H1 (cell line): ENCODE data around the gene KATNAL1. TPM values are rescaled to one million over a fixed set of nuclear protein-coding genes. Genes with fewer than 3 reads are reported as not detected.

ENCODE experiments used
- CTCF ChIA-PET: fragments of 300-600 bp; sonication (Branson Sonifier 250); formaldehyde crosslinking; loops from one replicate; lab custom pipeline; 2021; ENCODE audit not compliant: partially characterized antibody; lab: Charles Lee
- POLR2A ChIA-PET: fragments of 300-600 bp; sonication (Branson Sonifier 250); formaldehyde crosslinking; loops from one replicate; lab custom pipeline; 2021; ENCODE audit warnings: inconsistent platforms; ENCODE audit not compliant: partially characterized antibody; lab: Charles Lee
- DNase-seq, 2 experiments: peaks; one replicate each; pipeline versions ENCODE4 v3.0.0 to v3.0.0-alpha.2; 2010 to 2022; ENCODE audit warnings: low spot score in 2 of 2, low read depth in 1 of 2, mixed read lengths in 1 of 2
- FAIRE-seq: peaks from 2 replicates; lab custom pipeline; 2011; peaks lifted over from hg19 to GRCh38; lab: Jason Lieb, UNC
- H2AFZ ChIP-seq: 2 replicates; pipeline ENCODE4 v1.8.1; 2012; ENCODE audit warnings: low read length, inconsistent platforms
- H2AK5ac ChIP-seq: 2 replicates; pipeline ENCODE4 v1.6.1; 2013; ENCODE audit warnings: low read depth, low read length
- H2BK120ac ChIP-seq: replicated peaks from 2 replicates; pipeline ENCODE3; 2013; ENCODE audit warnings: low read depth, low read length, inconsistent platforms
- H2BK12ac ChIP-seq: 2 replicates; pipeline ENCODE4 v1.6.1; 2013; ENCODE audit warnings: low read depth, low read length
- H2BK15ac ChIP-seq: 2 replicates; pipeline ENCODE4 v1.6.1; 2013; ENCODE audit warnings: low read length
- H2BK20ac ChIP-seq: 2 replicates; pipeline ENCODE4 v1.6.1; 2013; ENCODE audit warnings: low read length
- H2BK5ac ChIP-seq: 2 replicates; pipeline ENCODE4 v1.6.1; 2013; ENCODE audit warnings: low read depth, low read length
- H3K14ac ChIP-seq: 2 replicates; pipeline ENCODE4 v1.6.1; 2013; ENCODE audit warnings: inconsistent platforms; ENCODE audit not compliant: insufficient read length
- H3K18ac ChIP-seq: 2 replicates; pipeline ENCODE4 v1.6.1; 2013; ENCODE audit warnings: low read length; ENCODE audit errors: extremely low read depth
- H3K23ac ChIP-seq: 2 replicates; pipeline ENCODE4 v1.6.1; 2013; ENCODE audit warnings: inconsistent platforms; ENCODE audit not compliant: insufficient read length
- H3K23me2 ChIP-seq: 2 replicates; pipeline ENCODE4 v1.6.1; 2013; ENCODE audit warnings: low read depth, low read length
- H3K27ac ChIP-seq: 2 replicates; pipeline ENCODE4 v1.6.1; 2011; ENCODE audit warnings: low read depth, low read length, inconsistent platforms
- H3K27me3 ChIP-seq, 4 experiments: replicated peaks in 1 of 4; 1 replicate in 1 of 4; 2 replicates in 3 of 4; pipeline versions ENCODE4 v1.6.1 to v1.8.1; 2011 to 2013; ENCODE audit warnings: low read length in 3 of 4, mild to moderate bottlenecking in 3 of 4, inconsistent platforms in 2 of 4, mixed read lengths in 2 of 4, moderate library complexity in 1 of 4; ENCODE audit not compliant: control insufficient read depth in 3 of 4, insufficient read depth in 3 of 4; ENCODE audit errors: extremely low read depth in 1 of 4
- H3K36me3 ChIP-seq, 4 experiments: 2 replicates each; pipeline versions ENCODE4 v1.6.1 to v1.8.1; 2011 to 2013; ENCODE audit warnings: mild to moderate bottlenecking in 4 of 4, low read length in 3 of 4, moderate library complexity in 2 of 4, control low read depth in 1 of 4, inconsistent platforms in 1 of 4; ENCODE audit not compliant: insufficient read depth in 4 of 4, control insufficient read depth in 2 of 4
- H3K4ac ChIP-seq: replicated peaks from 2 replicates; pipeline ENCODE3; 2013; ENCODE audit warnings: low read length, low read depth, mixed read lengths, inconsistent platforms; ENCODE audit not compliant: insufficient read length
- H3K4me1 ChIP-seq, 4 experiments: replicated peaks in 1 of 4; 1 replicate in 1 of 4; 2 replicates in 3 of 4; pipeline versions ENCODE4 v1.6.1 to v1.8.1; 2011 to 2013; ENCODE audit warnings: low read length in 3 of 4, inconsistent platforms in 2 of 4, mixed read lengths in 1 of 4; ENCODE audit not compliant: insufficient read depth in 4 of 4, control insufficient read depth in 3 of 4
- H3K4me2 ChIP-seq, 2 experiments: 2 replicates each; pipeline versions ENCODE4 v1.6.1 to v1.8.1; 2011 to 2013; ENCODE audit warnings: low read depth in 2 of 2, low read length in 2 of 2, control low read depth in 1 of 2, inconsistent platforms in 1 of 2, mild to moderate bottlenecking in 1 of 2; ENCODE audit not compliant: insufficient read depth in 1 of 2
- H3K4me3 ChIP-seq, 4 experiments: fragments of 200-600, 300-600 bp in 1 of 4; sonication (generic), shearing (Covaris generic), sonication (Bioruptor Twin) in 1 of 4; 2 replicates each; pipeline versions ENCODE4 v1.5.1 to v1.8.1; 2011 to 2016; ENCODE audit warnings: low read length in 4 of 4, low read depth in 3 of 4, control low read depth in 2 of 4, inconsistent platforms in 2 of 4, mild to moderate bottlenecking in 2 of 4, mixed read lengths in 1 of 4, moderate library complexity in 1 of 4; ENCODE audit not compliant: insufficient read depth in 2 of 4; ENCODE audit errors: extremely low read depth in 1 of 4
- H3K56ac ChIP-seq: replicated peaks from 2 replicates; pipeline ENCODE3; 2013; ENCODE audit warnings: low read depth, mild to moderate bottlenecking, mixed read lengths, low read length, inconsistent platforms; ENCODE audit not compliant: insufficient read length
- H3K79me1 ChIP-seq: 2 replicates; pipeline ENCODE4 v1.6.1; 2013; ENCODE audit warnings: low read depth, low read length, control low read depth
- H3K79me2 ChIP-seq, 2 experiments: 2 replicates each; pipeline versions ENCODE4 v1.6.1 to v1.8.1; 2012 to 2013; ENCODE audit warnings: low read length in 2 of 2, mild to moderate bottlenecking in 2 of 2, inconsistent platforms in 1 of 2; ENCODE audit not compliant: insufficient read depth in 2 of 2, control insufficient read depth in 1 of 2
- H3K9ac ChIP-seq, 4 experiments: replicated peaks in 1 of 4; 1 replicate in 1 of 4; 2 replicates in 3 of 4; pipeline versions ENCODE4 v1.6.1 to v1.8.1; 2011 to 2013; ENCODE audit warnings: low read depth in 3 of 4, low read length in 3 of 4, control low read depth in 2 of 4, mild to moderate bottlenecking in 2 of 4, moderate library complexity in 2 of 4, inconsistent platforms in 1 of 4; ENCODE audit errors: extremely low read depth in 1 of 4
- H3K9me3 ChIP-seq, 2 experiments: 2 replicates each; pipeline versions ENCODE4 v1.6.1 to v1.8.1; 2012 to 2013; ENCODE audit warnings: mild to moderate bottlenecking in 2 of 2, moderate library complexity in 2 of 2, control low read depth in 1 of 2, inconsistent platforms in 1 of 2, low read depth in 1 of 2, low read length in 1 of 2, mixed read lengths in 1 of 2; ENCODE audit not compliant: insufficient read depth in 2 of 2
- H4K20me1 ChIP-seq, 2 experiments: replicated peaks in 1 of 2; 2 replicates each; pipeline versions ENCODE3 to v1.8.1; 2011 to 2013; ENCODE audit warnings: inconsistent platforms in 2 of 2, low read length in 2 of 2, mild to moderate bottlenecking in 1 of 2; ENCODE audit not compliant: insufficient read depth in 2 of 2, control insufficient read depth in 1 of 2
- H4K5ac ChIP-seq: 2 replicates; pipeline ENCODE4 v1.6.1; 2013; ENCODE audit warnings: low read length, low read depth, mixed read lengths, inconsistent platforms; ENCODE audit not compliant: insufficient read length
- H4K8ac ChIP-seq: 2 replicates; pipeline ENCODE4 v1.8.0; 2013; ENCODE audit warnings: mild to moderate bottlenecking, moderate library complexity, low read length, inconsistent platforms; ENCODE audit not compliant: insufficient read depth; ENCODE audit errors: extremely low read depth
- H4K91ac ChIP-seq: replicated peaks from 2 replicates; pipeline ENCODE3; 2013; ENCODE audit warnings: low read length, mixed read lengths, inconsistent platforms; ENCODE audit not compliant: insufficient read length
- ATF3 ChIP-seq: IDR thresholded peaks from 2 replicates; pipeline ENCODE4 v1.6.1; 2011; ENCODE audit warnings: low read depth, mild to moderate bottlenecking, low read length; ENCODE audit not compliant: insufficient read depth
- CBX8 ChIP-seq: fragments of 300-800, 300-1000 bp; sonication (generic); IDR thresholded peaks from 2 replicates; pipeline ENCODE4 v1.7.1; 2016; ENCODE audit warnings: low read depth, low read length, borderline replicate concordance
- EP300 ChIP-seq, 2 experiments: IDR thresholded peaks; 1 replicate in 1 of 2; 2 replicates in 1 of 2; pipeline ENCODE4 v1.6.1; 2011 to 2012; ENCODE audit warnings: low read depth in 2 of 2, low read length in 2 of 2, mild to moderate bottlenecking in 2 of 2, borderline replicate concordance in 1 of 2, inconsistent platforms in 1 of 2, moderate library complexity in 1 of 2
- EZH2 ChIP-seq: fragments of 200-600 bp; sonication (generic); IDR thresholded peaks from 2 replicates; pipeline ENCODE4 v1.7.1; 2012; ENCODE audit warnings: low read depth, mild to moderate bottlenecking, moderate library complexity, low read length, inconsistent platforms; ENCODE audit not compliant: severe bottlenecking
- FOSL1 ChIP-seq: IDR thresholded peaks from 2 replicates; pipeline ENCODE4 v1.6.1; 2011; ENCODE audit warnings: mild to moderate bottlenecking, low read depth, low read length, moderate library complexity; ENCODE audit not compliant: insufficient read depth
- JUN ChIP-seq: IDR thresholded peaks from 2 replicates; pipeline ENCODE4 v1.6.1; 2011; ENCODE audit warnings: low read depth, mild to moderate bottlenecking, improper control_type of control experiment, low read length
- POLR2A ChIP-seq, 2 experiments: IDR thresholded peaks; 1 replicate in 1 of 2; 2 replicates in 1 of 2; pipeline ENCODE4 v1.6.1; 2011; ENCODE audit warnings: low read depth in 2 of 2, low read length in 2 of 2, mild to moderate bottlenecking in 2 of 2; ENCODE audit errors: control extremely low read depth in 1 of 2
- POLR2AphosphoS5 ChIP-seq: IDR thresholded peaks from 2 replicates; pipeline ENCODE4 v1.6.1; 2011; ENCODE audit warnings: low read depth, low read length
- RXRA ChIP-seq: IDR thresholded peaks from 2 replicates; pipeline ENCODE4 v1.6.1; 2011; ENCODE audit warnings: low read depth, mild to moderate bottlenecking, low read length, moderate library complexity; ENCODE audit not compliant: insufficient read depth
- SIN3A ChIP-seq, 2 experiments: IDR thresholded peaks in 1 of 2; conservative IDR thresholded peaks in 1 of 2; 2 replicates each; pipeline ENCODE4 v1.6.1; 2011 to 2012; ENCODE audit warnings: low read length in 2 of 2, improper control_type of control experiment in 1 of 2, low read depth in 1 of 2, mild to moderate bottlenecking in 1 of 2
- SIRT6 ChIP-seq: IDR thresholded peaks from one replicate; pipeline ENCODE4 v1.7.1; 2012; ENCODE audit warnings: low read length, inconsistent platforms
- SIX5 ChIP-seq: IDR thresholded peaks from 2 replicates; pipeline ENCODE4 v1.6.1; 2011; ENCODE audit warnings: mild to moderate bottlenecking, low read depth, low read length
- SP1 ChIP-seq: IDR thresholded peaks from 2 replicates; pipeline ENCODE4 v1.6.1; 2011; ENCODE audit warnings: low read depth, low read length
- WGBS, 2 experiments: shearing (Covaris generic) in 1 of 2; methylation state at CpG; one replicate each; pipeline versions ENCODE4 v1.1.6 to v1.1.7; 2013 to 2015; ENCODE audit warnings: low lambda C conversion rate in 2 of 2, mixed read lengths in 2 of 2, inconsistent platforms in 1 of 2, low coverage in 1 of 2, missing lambda C conversion rate in 1 of 2; ENCODE audit not compliant: insufficient replicate concordance in 2 of 2, insufficient coverage in 1 of 2, insufficient read length in 1 of 2; ENCODE audit errors: extremely low coverage in 1 of 2, missing lambda C conversion rate in 1 of 2; 5-methylcytosine and 5-hydroxymethylcytosine counted together
- polyA plus RNA-seq, 7 experiments: library from polyadenylated mRNA; depleted of rRNA in 3 of 7; stranded (reverse) in 5 of 7; unstranded in 2 of 7; fragments of >200 nt in 5 of 7; fragments of 200-250 nt in 2 of 7; gene quantifications; 1 replicate in 5 of 7; 2 replicates in 1 of 7; 4 replicates in 1 of 7; pipeline versions ENCODE4 v1.2.1 to v1.2.3, GENCODE V29; 2011 to 2013; ENCODE audit warnings: missing spikeins in 2 of 7, mixed read lengths in 2 of 7
- total RNA-seq: library from RNA; stranded (reverse); fragmentation: NEBNext Ultra II Directional; extraction: Animal tissue kit (Norgen Biotek cat#: 25700); gene quantifications from 2 replicates; pipeline ENCODE4 v1.2.1, GENCODE V29; 2021
- TF ChIP-seq, protein P1 (sequence below): IDR thresholded peaks from 2 replicates; pipeline ENCODE4 v1.6.1; 2012; ENCODE audit warnings: inconsistent platforms

Gene KATNAL1
- total and polyA plus RNA-seq, 2 of the 8 experiments (the other 6 are each of a cell fraction or from before 2014, with no cell fraction given) = 4.0 to 13.2 TPM

DNA sequence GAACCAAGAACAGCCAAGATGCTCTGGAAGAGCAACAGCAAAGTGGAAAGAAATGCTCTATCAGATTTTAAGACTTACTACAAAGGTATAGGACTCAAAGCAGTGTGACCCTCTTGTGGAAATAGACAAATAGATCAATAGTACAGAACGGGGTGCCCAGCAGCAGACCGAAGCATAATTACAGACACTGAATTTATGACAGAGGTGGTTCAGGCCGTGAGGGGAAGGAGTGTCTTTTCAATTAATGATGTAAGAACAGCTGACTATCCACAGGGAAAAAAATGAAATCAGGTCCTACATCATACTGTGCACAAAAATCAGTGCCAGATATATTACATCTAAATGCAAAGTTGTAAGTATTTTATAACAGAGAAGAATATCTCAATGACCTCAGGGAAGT lies 95.6 kb downstream of the KATNAL1 start:
- H3K18ac ChIP-seq = no peak overlapping the region
- no peak overlapping the region for H3K56ac ChIP-seq
- H2BK120ac ChIP-seq = no peak overlapping the region
- H3K4ac ChIP-seq = no peak overlapping the region
- no peak overlapping the region for H3K4me3 ChIP-seq
- no peak overlapping the region for H2BK5ac ChIP-seq
- H3K9me3 ChIP-seq = no peaks in the 10 kb centered on the region
- no peak for FAIRE-seq
- no peak overlapping the region for H2BK12ac ChIP-seq
- no peak overlapping the region for H4K5ac ChIP-seq
- no peak for DNase-seq
- no peak overlapping the region for H3K4me2 ChIP-seq
- peaks cover 0 to 5% (median 0%) of the 10 kb centered on the region in 4 experiments; a peak in 2 of 7 replicates for H3K4me1 ChIP-seq
- H4K91ac ChIP-seq = no peak overlapping the region
- no peak overlapping the region for H2BK15ac ChIP-seq
- no peaks in the 10 kb centered on the region for H3K79me1 ChIP-seq
- no peak overlapping the region for H3K9ac ChIP-seq
- no peaks in the 10 kb centered on the region for H3K23me2 ChIP-seq
- H4K8ac ChIP-seq = no peak overlapping the region
- POLR2A ChIA-PET = no interaction called here
- H3K27me3 ChIP-seq = no peaks in the 10 kb centered on the region
- H3K36me3 ChIP-seq = peaks cover 0 to 4% (median 1%) of the 10 kb centered on the region in 4 experiments; a peak in 2 of 8 replicates
- H3K27ac ChIP-seq = no peak overlapping the region
- no peak overlapping the region for H2AK5ac ChIP-seq
- no peak overlapping the region for H2AFZ ChIP-seq
- H4K20me1 ChIP-seq = no peaks in the 10 kb centered on the region
- WGBS, 2 experiments = 83% methylated on average over 3 of the region's 3 CpGs; no CpG with 5 or more reads in 1 of the 2 experiments
- no peak overlapping the region for H3K14ac ChIP-seq
- CTCF ChIA-PET = no interaction called here
- no peak overlapping the region for H2BK20ac ChIP-seq
- no peak overlapping the region for H3K23ac ChIP-seq
- H3K79me2 ChIP-seq = no peaks in the 10 kb centered on the region
- TF ChIP-seq SP1 = no peak
- no peak for TF ChIP-seq POLR2AphosphoS5
- no peak for TF ChIP-seq SIRT6
- TF ChIP-seq EZH2 = no peak
- TF ChIP-seq, protein P1, sequence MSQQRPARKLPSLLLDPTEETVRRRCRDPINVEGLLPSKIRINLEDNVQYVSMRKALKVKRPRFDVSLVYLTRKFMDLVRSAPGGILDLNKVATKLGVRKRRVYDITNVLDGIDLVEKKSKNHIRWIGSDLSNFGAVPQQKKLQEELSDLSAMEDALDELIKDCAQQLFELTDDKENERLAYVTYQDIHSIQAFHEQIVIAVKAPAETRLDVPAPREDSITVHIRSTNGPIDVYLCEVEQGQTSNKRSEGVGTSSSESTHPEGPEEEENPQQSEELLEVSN = no peak
- no peak for TF ChIP-seq EP300 (IDR thresholded peaks at IDR 0.05; ENCODE audit: borderline replicate concordance in 1 of 2, low read depth in 2 of 2, low read length in 2 of 2)
- TF ChIP-seq SIX5 = no peak
- TF ChIP-seq RXRA = no peak
- TF ChIP-seq POLR2A (IDR thresholded peaks at IDR 0.05; ENCODE audit: control extremely low read depth in 1 of 2, low read depth in 2 of 2, low read length in 2 of 2) = no peak
- TF ChIP-seq CBX8 = no peak
- TF ChIP-seq ATF3 = no peak
- no peak for TF ChIP-seq JUN
- TF ChIP-seq FOSL1 = no peak
- TF ChIP-seq SIN3A (conservative IDR thresholded peaks at IDR 0.05 in 1 of 2, IDR thresholded peaks at IDR 0.05 in 1 of 2; ENCODE audit: low read depth in 1 of 2, low read length in 2 of 2) = no peak
